GM12878 (cell line): ENCODE measurements around the gene PRDM1. TPM values are rescaled to one million over a fixed set of nuclear protein-coding genes. Genes with fewer than 3 reads are reported as not detected.

Experiments used
- ATAC-seq: fragments of 200-7000 bp; cut with Tn5 transposase; 3 replicates; pipeline ENCODE4 v1.9.1; 2020; ENCODE audit warnings: mild to moderate bottlenecking, moderate library complexity
- BruUV-seq: library from RNA; stranded (reverse); fragments of 400-500 nt; replicated peaks from 2 replicates; lab custom pipeline; 2021; lab: Mats Ljungman, UMichigan
- CTCF ChIA-PET: fragments of 300-600 bp; sonication (Branson Sonifier 250); formaldehyde crosslinking; extraction: SDS; loops from one replicate; lab custom pipeline; 2021; ENCODE audit warnings: inconsistent platforms; lab: Yijun Ruan, JAX
- POLR2A ChIA-PET: fragments of 350-600 bp; formaldehyde crosslinking; extraction: SDS; loops from one replicate; lab custom pipeline; 2021; ENCODE audit warnings: inconsistent platforms; lab: Charles Lee
- RAD21 ChIA-PET: fragments of 300-600 bp; sonication (Branson Sonifier 250); formaldehyde crosslinking; loops from one replicate; lab custom pipeline; 2023; ENCODE audit warnings: antibody characterized with exemption; ENCODE audit not compliant: unreplicated experiment; lab: Charles Lee
- SMC1A ChIA-PET: fragments of 300-600 bp; sonication (Branson Sonifier 250); formaldehyde crosslinking; loops from one replicate; lab custom pipeline; 2023; ENCODE audit not compliant: unreplicated experiment, uncharacterized antibody; lab: Charles Lee
- DNase-seq: peaks from one replicate; pipeline ENCODE4 v3.0.0-alpha.2; 2011; ENCODE audit warnings: low read depth, low spot score
- FAIRE-seq: peaks from 3 replicates; lab custom pipeline; 2011; peaks lifted over from hg19 to GRCh38; lab: Jason Lieb, UNC
- H2AFZ ChIP-seq: 2 replicates; pipeline ENCODE4 v1.6.0; 2011; ENCODE audit warnings: low read depth, low read length, control low read depth; ENCODE audit not compliant: control insufficient read depth
- H3K27ac ChIP-seq: 2 replicates; pipeline ENCODE4 v1.5.1; 2011; ENCODE audit warnings: control low read depth; ENCODE audit not compliant: control insufficient read depth, insufficient read depth
- H3K27me3 ChIP-seq, 2 experiments: replicated peaks in 1 of 2; 2 replicates each; pipeline versions ENCODE4 v1.6.0 to v1.6.1; 2011; ENCODE audit warnings: low read length in 1 of 2; ENCODE audit not compliant: control insufficient read depth in 2 of 2, insufficient read depth in 2 of 2
- H3K36me3 ChIP-seq, 2 experiments: 2 replicates each; pipeline ENCODE4 v1.5.1; 2011; ENCODE audit warnings: low read length in 1 of 2; ENCODE audit not compliant: control insufficient read depth in 2 of 2, insufficient read depth in 2 of 2
- H3K4me1 ChIP-seq: 2 replicates; pipeline ENCODE4 v1.6.1; 2011; ENCODE audit warnings: mild to moderate bottlenecking, low read length, moderate library complexity, mixed read lengths; ENCODE audit not compliant: control insufficient read depth, insufficient read depth
- H3K4me2 ChIP-seq: 2 replicates; pipeline ENCODE4 v1.6.0; 2011; ENCODE audit warnings: control low read depth; ENCODE audit not compliant: control insufficient read depth, insufficient read depth
- H3K4me3 ChIP-seq: fragments of 200-600 bp; sonication (generic); 2 replicates; pipeline ENCODE4 v1.5.1; 2016
- H3K79me2 ChIP-seq: 2 replicates; pipeline ENCODE4 v1.6.0; 2011; ENCODE audit warnings: low read length; ENCODE audit not compliant: control insufficient read depth, insufficient read depth
- H3K9ac ChIP-seq: 2 replicates; pipeline ENCODE4 v1.8.0; 2011; ENCODE audit warnings: low read length, control low read depth, mixed read lengths; ENCODE audit not compliant: control insufficient read depth, insufficient read depth
- H3K9me3 ChIP-seq: replicated peaks from 3 replicates; pipeline ENCODE4 v1.5.1; 2011; ENCODE audit warnings: mild to moderate bottlenecking, low read length; ENCODE audit not compliant: control insufficient read depth, insufficient read depth
- H4K20me1 ChIP-seq: 2 replicates; pipeline ENCODE4 v1.6.0; 2011; ENCODE audit not compliant: control insufficient read depth, insufficient read depth
- BHLHE40 ChIP-seq, 2 experiments: fragments of 450-650 bp in 1 of 2; IDR thresholded peaks; 2 replicates each; pipeline ENCODE4 v1.6.1; 2011 to 2017; ENCODE audit warnings: low read depth in 2 of 2, borderline replicate concordance in 1 of 2, improper control_type of control experiment in 1 of 2, low read length in 1 of 2, mild to moderate bottlenecking in 1 of 2
- MEF2A ChIP-seq: IDR thresholded peaks from 2 replicates; pipeline ENCODE4 v1.6.1; 2011; ENCODE audit warnings: low read depth, mild to moderate bottlenecking, low read length, moderate library complexity; ENCODE audit not compliant: insufficient read depth
- NKRF ChIP-seq: fragments of 450-650 bp; conservative IDR thresholded peaks from 2 replicates; pipeline ENCODE4 v1.6.1; 2017; ENCODE audit warnings: mild to moderate bottlenecking, moderate library complexity
- PAX8 ChIP-seq: fragments of 450-650 bp; IDR thresholded peaks from 2 replicates; pipeline ENCODE4 v1.6.1; 2017; ENCODE audit warnings: mild to moderate bottlenecking, moderate library complexity
- PBX3 ChIP-seq: IDR thresholded peaks from 2 replicates; pipeline ENCODE4 v1.6.1; 2011; ENCODE audit warnings: mild to moderate bottlenecking, low read depth, low read length, moderate library complexity; ENCODE audit not compliant: insufficient replicate concordance
- PML ChIP-seq: IDR thresholded peaks from 2 replicates; pipeline ENCODE4 v1.6.1; 2012; ENCODE audit warnings: low read length, inconsistent platforms
- TARDBP ChIP-seq: IDR thresholded peaks from 2 replicates; pipeline ENCODE4 v1.6.1; 2016; ENCODE audit warnings: borderline replicate concordance
- TBL1XR1 ChIP-seq: IDR thresholded peaks from 2 replicates; pipeline ENCODE4 v1.6.1; 2012; ENCODE audit warnings: low read depth, low read length, improper control_type of control experiment
- WGBS: methylation state at CpG from one replicate; pipeline ENCODE4 v1.1.6; 2016; ENCODE audit warnings: low lambda C conversion rate; ENCODE audit not compliant: insufficient replicate concordance, insufficient coverage; ENCODE audit errors: missing lambda C conversion rate; 5-methylcytosine and 5-hydroxymethylcytosine counted together
- in situ Hi-C: fragments of 300-500 bp; cut with MboI; formaldehyde crosslinking; loops from 9 replicates; pipeline ENCODE4 v1.14.3; 2018; ENCODE audit warnings: mixed read lengths
- intact Hi-C: fragments of 100-400 bp; cut with micrococcal nuclease; formaldehyde crosslinking; loops from one replicate; pipeline ENCODE4 v1.14.2; 2022; ENCODE audit not compliant: unreplicated experiment
- polyA plus RNA-seq, 11 experiments: library from polyadenylated mRNA; depleted of rRNA in 4 of 11; unstranded in 6 of 11; stranded (reverse) in 5 of 11; fragments of >200 nt; fragmentation: Nextera tagmentation in 4 of 11; fragmentation: Illumina TruSeq in 1 of 11; extraction: Ambion mirVana in 4 of 11; extraction: Trizol in 1 of 11; gene quantifications; 1 replicate in 1 of 11; 2 replicates in 10 of 11; pipeline versions ENCODE4 v1.2.1 to v1.2.3, GENCODE V29; 2011 to 2016; ENCODE audit warnings: inconsistent platforms in 2 of 11, missing spikeins in 2 of 11, low read depth in 1 of 11
- total RNA-seq, 4 experiments: library from RNA; depleted of rRNA in 3 of 4; stranded (reverse); fragments of >200 nt in 3 of 4; fragmentation: Illumina TruSeq in 1 of 4; extraction: Trizol in 1 of 4; gene quantifications; 2 replicates each; pipeline versions ENCODE4 v1.2.1 to v1.2.3, GENCODE V29; 2013 to 2021

Gene PRDM1
- total and polyA plus RNA-seq, 10 of the 15 experiments (the other 5 are each of a cell fraction or from before 2014, with no cell fraction given) = 1.9 to 15.8 (median 4.1) TPM

- TF ChIP-seq TARDBP (no peak), NKRF (no peak), PBX3 (no peak), PML (no peak), PAX8 (no peak), BHLHE40 (IDR thresholded peaks at IDR 0.05; ENCODE audit: borderline replicate concordance in 1 of 2, low read depth in 2 of 2, low read length in 1 of 2) (no peak), TBL1XR1 (no peak), MEF2A (no peak)
- TF ChIP-seq, all 136 proteins: peak for 0
- ATAC-seq (no peak), DNase-seq (no peak), FAIRE-seq (no peak)
- no peaks in the 10 kb centered on the region for H3K9me3 ChIP-seq
- H3K36me3 ChIP-seq = no peaks in the 10 kb centered on the region
- ChIA-PET CTCF (interaction anchor here (0.6 kb wide), 1 partner anchor 57 kb away, joined by 3 read pairs; no protein-coding TSS in a partner anchor), RAD21 (interaction anchor here (0.9 kb wide), 1 partner anchor 147 kb away, joined by 4 read pairs; no protein-coding TSS in a partner anchor), SMC1A (interaction anchor here (1.2 to 1.7 kb wide), 2 partner anchors 147 to 148 kb away, joined by 4 read pairs; no protein-coding TSS in a partner anchor), POLR2A (no interaction called here)
- intact Hi-C loops (no loop called here), in situ Hi-C loops (loop anchor here (10.0 kb wide), 1 partner anchor 991 kb away; no protein-coding TSS in a partner anchor)
- no peak overlapping the region for H3K4me3 ChIP-seq
- WGBS = 61% methylated on average over 3 of the region's 3 CpGs
- H2AFZ ChIP-seq = no peak overlapping the region
- H3K27me3 ChIP-seq = peaks cover 0 to 5% of the 10 kb centered on the region in 2 experiments; a peak in 3 of 4 replicates
- no TSS peak for BruUV-seq
- H3K79me2 ChIP-seq = no peaks in the 10 kb centered on the region
- H3K4me2 ChIP-seq = no peak overlapping the region
- H3K9ac ChIP-seq = no peak overlapping the region
- no peak overlapping the region for H3K27ac ChIP-seq
- no peaks in the 10 kb centered on the region for H4K20me1 ChIP-seq
- H3K4me1 ChIP-seq = no peaks in the 10 kb centered on the region
Measured at GRCh38 chr6:106076139-106076538, 10.0 kb upstream of the PRDM1 start.
